ENCODE measurements around the gene ADGRG3.

DNA sequence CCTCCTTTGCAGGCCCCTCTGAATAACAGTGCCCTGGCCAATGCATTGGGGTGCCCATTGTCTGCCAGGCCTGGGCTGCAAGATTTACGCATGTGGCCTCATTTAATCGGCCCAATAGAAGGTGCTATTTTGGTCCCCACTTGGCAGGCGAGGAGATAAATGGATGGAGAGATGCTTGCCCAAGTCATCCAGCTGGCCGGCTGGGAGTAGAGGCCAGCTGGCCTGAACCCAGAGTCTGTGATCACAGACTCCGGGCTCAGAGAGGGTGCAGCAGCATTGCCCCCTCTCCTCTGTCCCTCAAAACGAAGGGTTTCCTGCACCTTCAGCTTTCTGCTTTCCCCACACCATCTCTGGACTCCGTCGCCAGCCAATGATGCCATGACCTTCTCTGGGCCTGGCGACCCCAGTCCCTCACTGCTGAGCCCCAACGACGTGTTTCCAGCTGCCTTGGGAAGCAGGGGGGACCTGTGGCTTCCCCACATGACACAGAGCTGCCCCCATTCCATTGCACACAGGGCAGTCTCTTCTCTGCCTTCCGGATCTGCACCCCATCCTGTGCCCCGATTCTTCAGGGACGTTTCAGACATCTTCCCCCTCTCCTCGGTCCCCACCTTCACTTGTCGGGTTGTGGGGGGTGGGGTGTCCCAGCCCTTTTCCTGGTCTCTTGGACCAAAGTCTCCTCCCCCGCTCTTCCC, 43.2 kb upstream of the ADGRG3 start:
- no peak for TF ChIP-seq POLR2AphosphoS5 (IDR thresholded peaks at IDR 0.05; ENCODE audit: low read depth)
- TF ChIP-seq, protein P1, sequence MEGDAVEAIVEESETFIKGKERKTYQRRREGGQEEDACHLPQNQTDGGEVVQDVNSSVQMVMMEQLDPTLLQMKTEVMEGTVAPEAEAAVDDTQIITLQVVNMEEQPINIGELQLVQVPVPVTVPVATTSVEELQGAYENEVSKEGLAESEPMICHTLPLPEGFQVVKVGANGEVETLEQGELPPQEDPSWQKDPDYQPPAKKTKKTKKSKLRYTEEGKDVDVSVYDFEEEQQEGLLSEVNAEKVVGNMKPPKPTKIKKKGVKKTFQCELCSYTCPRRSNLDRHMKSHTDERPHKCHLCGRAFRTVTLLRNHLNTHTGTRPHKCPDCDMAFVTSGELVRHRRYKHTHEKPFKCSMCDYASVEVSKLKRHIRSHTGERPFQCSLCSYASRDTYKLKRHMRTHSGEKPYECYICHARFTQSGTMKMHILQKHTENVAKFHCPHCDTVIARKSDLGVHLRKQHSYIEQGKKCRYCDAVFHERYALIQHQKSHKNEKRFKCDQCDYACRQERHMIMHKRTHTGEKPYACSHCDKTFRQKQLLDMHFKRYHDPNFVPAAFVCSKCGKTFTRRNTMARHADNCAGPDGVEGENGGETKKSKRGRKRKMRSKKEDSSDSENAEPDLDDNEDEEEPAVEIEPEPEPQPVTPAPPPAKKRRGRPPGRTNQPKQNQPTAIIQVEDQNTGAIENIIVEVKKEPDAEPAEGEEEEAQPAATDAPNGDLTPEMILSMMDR (IDR thresholded peaks at IDR 0.05; ENCODE audit: insufficient read depth, low read length), result no peak
- TF ChIP-seq, protein P2, sequence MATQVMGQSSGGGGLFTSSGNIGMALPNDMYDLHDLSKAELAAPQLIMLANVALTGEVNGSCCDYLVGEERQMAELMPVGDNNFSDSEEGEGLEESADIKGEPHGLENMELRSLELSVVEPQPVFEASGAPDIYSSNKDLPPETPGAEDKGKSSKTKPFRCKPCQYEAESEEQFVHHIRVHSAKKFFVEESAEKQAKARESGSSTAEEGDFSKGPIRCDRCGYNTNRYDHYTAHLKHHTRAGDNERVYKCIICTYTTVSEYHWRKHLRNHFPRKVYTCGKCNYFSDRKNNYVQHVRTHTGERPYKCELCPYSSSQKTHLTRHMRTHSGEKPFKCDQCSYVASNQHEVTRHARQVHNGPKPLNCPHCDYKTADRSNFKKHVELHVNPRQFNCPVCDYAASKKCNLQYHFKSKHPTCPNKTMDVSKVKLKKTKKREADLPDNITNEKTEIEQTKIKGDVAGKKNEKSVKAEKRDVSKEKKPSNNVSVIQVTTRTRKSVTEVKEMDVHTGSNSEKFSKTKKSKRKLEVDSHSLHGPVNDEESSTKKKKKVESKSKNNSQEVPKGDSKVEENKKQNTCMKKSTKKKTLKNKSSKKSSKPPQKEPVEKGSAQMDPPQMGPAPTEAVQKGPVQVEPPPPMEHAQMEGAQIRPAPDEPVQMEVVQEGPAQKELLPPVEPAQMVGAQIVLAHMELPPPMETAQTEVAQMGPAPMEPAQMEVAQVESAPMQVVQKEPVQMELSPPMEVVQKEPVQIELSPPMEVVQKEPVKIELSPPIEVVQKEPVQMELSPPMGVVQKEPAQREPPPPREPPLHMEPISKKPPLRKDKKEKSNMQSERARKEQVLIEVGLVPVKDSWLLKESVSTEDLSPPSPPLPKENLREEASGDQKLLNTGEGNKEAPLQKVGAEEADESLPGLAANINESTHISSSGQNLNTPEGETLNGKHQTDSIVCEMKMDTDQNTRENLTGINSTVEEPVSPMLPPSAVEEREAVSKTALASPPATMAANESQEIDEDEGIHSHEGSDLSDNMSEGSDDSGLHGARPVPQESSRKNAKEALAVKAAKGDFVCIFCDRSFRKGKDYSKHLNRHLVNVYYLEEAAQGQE (IDR thresholded peaks at IDR 0.05; ENCODE audit: insufficient replicate concordance, low read depth), result no peak
- no peak for TF ChIP-seq SPI1 (IDR thresholded peaks at IDR 0.05; ENCODE audit: borderline replicate concordance, low read depth)
- TF ChIP-seq GABPA (IDR thresholded peaks at IDR 0.05; ENCODE audit: low read depth), result no peak
